Measurements from ENCODE around the gene LPIN2. TPM values are rescaled to one million over a fixed set of nuclear protein-coding genes. Genes with fewer than 3 reads are reported as not detected.
"Not testable (repeated sequence)": the region's sequence is repeated elsewhere in the genome, so short reads cannot be mapped to it uniquely, and the experiment has no call there.

Gene LPIN2
- total and polyA plus RNA-seq, 8 donors, result 5.1 to 23.0 (median 11.9) TPM

DNA sequence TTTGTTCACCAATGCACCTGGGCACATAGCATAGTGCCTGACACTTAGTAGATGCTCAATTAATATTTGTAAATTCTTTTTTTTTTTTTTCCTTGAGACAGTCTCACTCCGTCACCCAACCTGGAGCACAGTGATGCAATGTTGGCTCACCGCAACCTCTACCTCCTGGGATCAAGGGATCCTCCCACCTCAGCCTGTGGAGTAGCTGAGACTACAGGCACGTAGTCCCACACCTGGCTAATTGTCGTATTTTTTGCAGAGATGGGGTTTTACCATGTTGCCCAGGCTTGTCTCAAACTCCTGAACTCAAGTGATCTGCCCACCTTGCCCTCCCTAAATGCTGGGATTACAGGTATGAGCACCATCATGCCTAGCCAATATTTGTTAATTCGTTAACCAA, 23.2 kb upstream of the LPIN2 start:
- no peak overlapping the region for H3K27ac ChIP-seq
- no peaks in the 10 kb centered on the region for H3K9me3 ChIP-seq
- no peak for DNase-seq
- no peaks in the 10 kb centered on the region for H3K27me3 ChIP-seq
- H3K4me1 ChIP-seq, result peaks cover 0 to 3% (median 0%) of the 10 kb centered on the region in 3 donors
- WGBS, 2 donors, result 89 to 94% methylated on average over 5 of the region's 5 CpGs
- ATAC-seq, result no peak
- TF ChIP-seq, protein P1, sequence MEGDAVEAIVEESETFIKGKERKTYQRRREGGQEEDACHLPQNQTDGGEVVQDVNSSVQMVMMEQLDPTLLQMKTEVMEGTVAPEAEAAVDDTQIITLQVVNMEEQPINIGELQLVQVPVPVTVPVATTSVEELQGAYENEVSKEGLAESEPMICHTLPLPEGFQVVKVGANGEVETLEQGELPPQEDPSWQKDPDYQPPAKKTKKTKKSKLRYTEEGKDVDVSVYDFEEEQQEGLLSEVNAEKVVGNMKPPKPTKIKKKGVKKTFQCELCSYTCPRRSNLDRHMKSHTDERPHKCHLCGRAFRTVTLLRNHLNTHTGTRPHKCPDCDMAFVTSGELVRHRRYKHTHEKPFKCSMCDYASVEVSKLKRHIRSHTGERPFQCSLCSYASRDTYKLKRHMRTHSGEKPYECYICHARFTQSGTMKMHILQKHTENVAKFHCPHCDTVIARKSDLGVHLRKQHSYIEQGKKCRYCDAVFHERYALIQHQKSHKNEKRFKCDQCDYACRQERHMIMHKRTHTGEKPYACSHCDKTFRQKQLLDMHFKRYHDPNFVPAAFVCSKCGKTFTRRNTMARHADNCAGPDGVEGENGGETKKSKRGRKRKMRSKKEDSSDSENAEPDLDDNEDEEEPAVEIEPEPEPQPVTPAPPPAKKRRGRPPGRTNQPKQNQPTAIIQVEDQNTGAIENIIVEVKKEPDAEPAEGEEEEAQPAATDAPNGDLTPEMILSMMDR (IDR thresholded peaks at IDR 0.05), result no peak
- FAIRE-seq, result no peak
- H3K36me3 ChIP-seq, result no peaks in the 10 kb centered on the region
- intact Hi-C loops (cut with DNase I), result no loop called here
- H3K4me3 ChIP-seq, result no peak overlapping the region

DNA sequence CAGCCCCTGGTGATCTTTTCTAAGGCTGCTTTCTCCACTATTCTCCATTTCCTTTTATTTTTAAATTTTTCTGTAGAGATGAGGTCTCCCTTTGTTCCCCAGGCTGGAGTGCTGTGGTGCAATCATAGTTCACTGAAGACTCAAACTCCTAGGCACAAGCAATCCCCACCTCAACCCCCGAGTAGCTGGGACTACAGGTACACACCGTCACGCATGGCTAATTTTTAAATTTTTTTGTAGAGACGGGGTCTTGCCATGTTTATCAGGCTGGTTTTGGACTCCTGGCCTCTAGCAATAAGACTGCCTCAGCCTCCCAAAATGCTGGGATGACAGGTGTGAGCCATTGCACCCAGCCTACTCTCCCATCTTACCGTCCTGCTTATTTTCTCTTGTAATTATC, 22.7 kb upstream of the LPIN2 start:
- TF ChIP-seq, protein P1 (IDR thresholded peaks at IDR 0.05), result no peak

DNA sequence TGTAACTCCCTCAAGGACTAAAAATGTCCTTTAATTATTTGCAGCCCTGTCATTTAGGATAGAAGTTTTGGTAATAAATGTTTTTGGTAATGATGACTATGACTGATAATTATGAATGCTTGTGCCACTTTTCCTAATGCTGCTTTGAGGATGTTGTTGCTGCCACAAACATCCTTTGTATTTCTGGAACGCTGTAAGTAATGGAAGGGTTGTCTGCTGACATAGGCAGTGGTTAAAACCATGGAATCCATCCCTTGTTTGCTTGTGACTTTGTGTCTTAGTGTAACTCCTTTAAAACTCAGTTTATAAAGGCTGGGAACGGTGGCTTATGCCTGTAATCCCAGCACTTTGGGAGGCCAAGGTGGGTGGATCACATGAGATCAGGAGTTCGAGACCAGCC, 19.8 kb upstream of the LPIN2 start:
- no peak for ATAC-seq
- 72 to 90% methylated on average over 3 of the region's 3 CpGs for WGBS, 2 donors
- no peak for FAIRE-seq
- Histone ChIP-seq H3K9me3 (no peaks in the 10 kb centered on the region), H3K4me1 (peaks cover 0 to 3% (median 0%) of the 10 kb centered on the region in 3 donors), H3K27me3 (no peaks in the 10 kb centered on the region), H3K4me3 (no peak overlapping the region), H3K36me3 (no peaks in the 10 kb centered on the region), H3K27ac (no peak overlapping the region)
- intact Hi-C loops (cut with DNase I), result no loop called here
- TF ChIP-seq, protein P1 (IDR thresholded peaks at IDR 0.05), result no peak
- DNase-seq, result no peak

More for the DNA sequence above, 22.7 kb upstream of the LPIN2 start:
- Histone ChIP-seq H3K27me3 (no peaks in the 10 kb centered on the region), H3K27ac (no peak overlapping the region), H3K36me3 (no peaks in the 10 kb centered on the region), H3K4me3 (no peak overlapping the region), H3K4me1 (peaks cover 0 to 3% (median 0%) of the 10 kb centered on the region in 3 donors), H3K9me3 (no peaks in the 10 kb centered on the region)
- intact Hi-C loops (cut with DNase I), result no loop called here
- ATAC-seq (no peak), FAIRE-seq (no peak), DNase-seq (no peak)
- 87 to 93% methylated on average over 5 of the region's 5 CpGs for WGBS, 2 donors

DNA sequence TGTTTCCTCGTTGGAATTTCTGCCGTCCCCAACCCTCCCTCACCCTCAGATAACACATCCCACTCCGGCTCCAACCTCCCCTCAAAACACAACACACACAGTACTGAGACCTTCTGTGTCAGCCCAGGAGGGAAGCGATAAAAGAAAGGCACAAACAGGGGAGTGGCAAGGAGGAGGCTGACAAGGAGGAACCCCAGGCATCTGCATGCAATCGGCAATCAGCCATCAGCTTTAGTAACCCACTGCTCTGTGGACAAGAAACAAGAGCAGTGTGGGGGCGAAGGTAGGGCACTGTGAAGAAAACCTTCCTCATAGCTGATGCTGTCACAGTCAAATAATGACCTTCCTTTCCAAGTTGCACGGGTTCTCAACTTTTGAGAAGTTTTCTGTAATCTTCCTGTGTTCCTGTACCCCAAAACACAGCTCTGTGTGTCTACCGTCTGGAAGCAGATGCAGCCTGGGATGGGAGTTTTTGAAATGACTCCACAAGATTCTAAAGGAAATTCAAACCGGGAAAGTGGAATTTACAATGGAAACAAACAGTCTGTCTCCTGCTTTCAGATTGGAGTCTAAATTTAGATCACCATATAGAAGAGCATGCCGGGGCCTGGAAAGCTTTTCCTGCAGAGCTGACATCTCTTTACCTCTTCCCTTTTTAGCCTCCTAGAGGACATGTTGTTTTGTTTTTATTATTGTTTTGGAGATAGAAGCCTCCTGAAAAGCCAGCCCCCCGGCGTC, 16.4 kb upstream of the LPIN2 start:
- ATAC-seq, result no peak

DNA sequence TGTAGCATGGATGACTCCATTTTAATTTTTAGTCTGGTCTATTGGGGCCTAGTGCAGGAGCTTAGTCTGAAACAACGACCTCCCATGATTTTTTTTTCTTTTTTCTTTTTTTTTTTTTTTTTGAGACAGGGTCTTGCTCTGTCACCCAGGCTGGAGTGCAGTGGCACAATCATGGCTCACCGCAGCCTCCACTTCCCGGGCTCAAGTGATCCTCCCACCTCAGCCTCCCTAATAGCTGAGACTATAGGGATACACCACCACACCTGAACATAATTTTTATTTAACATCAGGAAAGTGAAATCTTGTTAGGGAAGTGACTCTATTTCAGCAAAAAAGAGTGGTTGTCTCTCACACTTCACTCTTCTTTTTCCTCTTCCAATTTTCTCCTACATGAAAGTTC, 15.2 kb upstream of the LPIN2 start:
- 83 to 93% methylated on average over 3 of the region's 3 CpGs for WGBS, 2 donors
- H3K27me3 ChIP-seq; intact Hi-C loops (cut with DNase I); H3K36me3 ChIP-seq; FAIRE-seq; H3K9me3 ChIP-seq; DNase-seq; H3K4me3 ChIP-seq; H3K4me1 ChIP-seq; H3K27ac ChIP-seq; ATAC-seq: not testable (repeated sequence)

More for the DNA sequence above, 16.4 kb upstream of the LPIN2 start:
- WGBS, 2 donors, result 59 to 60% methylated on average over 12 of the region's 12 CpGs
- DNase-seq (no peak), FAIRE-seq (no peak)
- no peaks in the 10 kb centered on the region for H3K4me1 ChIP-seq
- H3K27ac ChIP-seq, result no peak overlapping the region
- intact Hi-C loops (cut with DNase I), result no loop called here
- no peaks in the 10 kb centered on the region for H3K27me3 ChIP-seq
- H3K9me3 ChIP-seq, result no peaks in the 10 kb centered on the region
- TF ChIP-seq, protein P1 (IDR thresholded peaks at IDR 0.05), result no peak
- no peak overlapping the region for H3K4me3 ChIP-seq
- no peaks in the 10 kb centered on the region for H3K36me3 ChIP-seq
